ENCODE measurements around the gene TLX2. TPM values are rescaled to one million over a fixed set of nuclear protein-coding genes. Genes with fewer than 3 reads are reported as not detected.
"Not testable (repeated sequence)": the region's sequence is repeated elsewhere in the genome, so short reads cannot be mapped to it uniquely, and the experiment has no call there.

Gene TLX2
- total RNA-seq: 1 to 10 TPM in 1 of 2 experiments, under 1 TPM in 1; 0.82 to 1.3 TPM

GRCh38 chr2:74514368-74515270, at the start of gene TLX2:
TLX2 (plus strand) TSS chr2:74514450; CDS start chr2:74514807, 357 bp downstream.
- DNase-seq (no peak), ATAC-seq (peak; percentile 29)
- H3K9me3 Mint-ChIP-seq (ENCODE audit: low read depth): no peaks in the 10 kb centered on the region
- H3K4me3 Mint-ChIP-seq: peak within 1 kb of the TSS; percentile 62
- peaks cover 5% of the 10 kb centered on the region for H3K36me3 Mint-ChIP-seq
- H3K4me1 Mint-ChIP-seq: peaks cover 39% of the 10 kb centered on the region
- H3K27me3 Mint-ChIP-seq: peaks cover 78% of the 10 kb centered on the region
- H3K27ac Mint-ChIP-seq: no peak within 1 kb of the TSS
- CTCF ChIA-PET: interaction anchor here (0.8 to 4.2 kb wide), 8 partner anchors 8 to 72 kb away, joined by 3 to 21 read pairs (median 4); partner anchors contain the start of genes AUP1, DQX1 and HTRA2

GRCh38 chr2:74470742-74471141, 43.5 kb upstream of the TLX2 start:
- ATAC-seq; DNase-seq; H3K27me3 Mint-ChIP-seq; H3K9me3 Mint-ChIP-seq (ENCODE audit: low read depth): not testable (repeated sequence)
- CTCF ChIA-PET: interaction anchor here (0.8 to 5.5 kb wide), 3 partner anchors 12 to 15 kb away, joined by 3 to 58 read pairs (median 10); partner anchors contain the start of genes CCDC142, INO80B, TTC31 and WBP1
- H3K4me3 Mint-ChIP-seq: peak overlapping the region; percentile 55
- H3K4me1 Mint-ChIP-seq: peaks cover 34% of the 10 kb centered on the region
- H3K36me3 Mint-ChIP-seq: peaks cover 28% of the 10 kb centered on the region
- peak overlapping the region; percentile 74 for H3K27ac Mint-ChIP-seq

GRCh38 chr2:74471332-74472065, 42.8 kb upstream of the TLX2 start:
- no peaks in the 10 kb centered on the region for H3K9me3 Mint-ChIP-seq (ENCODE audit: low read depth)
- peak overlapping the region; percentile 94 for H3K4me3 Mint-ChIP-seq
- no peaks in the 10 kb centered on the region for H3K27me3 Mint-ChIP-seq
- H3K36me3 Mint-ChIP-seq: peaks cover 28% of the 10 kb centered on the region
- H3K4me1 Mint-ChIP-seq: peaks cover 31% of the 10 kb centered on the region
- peak overlapping the region; percentile 95 for H3K27ac Mint-ChIP-seq
- CTCF ChIA-PET: interaction anchor here (0.8 to 5.5 kb wide), 5 partner anchors 9 to 50 kb away, joined by 3 to 58 read pairs (median 3); partner anchors contain the start of genes C2orf81, CCDC142, INO80B and TTC31
- ATAC-seq (no peak), DNase-seq (no peak)

GRCh38 chr2:74472086-74472944, 41.9 kb upstream of the TLX2 start, which contains the start of gene MRPL53:
MRPL53 (minus strand) TSS chr2:74472680; CDS start chr2:74472660, 20 bp downstream.
- Mint-ChIP-seq H3K27me3 (no peaks in the 10 kb centered on the region), H3K4me1 (peaks cover 31% of the 10 kb centered on the region), H3K36me3 (peaks cover 31% of the 10 kb centered on the region), H3K9me3 (ENCODE audit: low read depth) (no peaks in the 10 kb centered on the region), H3K27ac (peak within 1 kb of the TSS; percentile 95), H3K4me3 (peak within 1 kb of the TSS; percentile 94)
- peak; percentile 97 for DNase-seq
- peak; percentile 93 for ATAC-seq
- CTCF ChIA-PET: interaction anchor here (0.7 to 5.5 kb wide), 13 partner anchors 10 to 115 kb away, joined by 3 to 58 read pairs (median 4); partner anchors contain the start of genes C2orf81, CCDC142, INO80B and LBX2

- DNase-seq (no peak), ATAC-seq (peak; percentile 0)
- Mint-ChIP-seq H3K9me3 (ENCODE audit: low read depth) (no peaks in the 10 kb centered on the region), H3K4me3 (peak overlapping the region; percentile 94), H3K36me3 (peaks cover 34% of the 10 kb centered on the region), H3K27me3 (no peaks in the 10 kb centered on the region), H3K27ac (peak overlapping the region; percentile 95), H3K4me1 (peaks cover 35% of the 10 kb centered on the region)
- CTCF ChIA-PET: interaction anchor here (0.7 to 5.5 kb wide), 12 partner anchors 9 to 115 kb away, joined by 3 to 58 read pairs (median 4); partner anchors contain the start of genes C2orf81, CCDC142, INO80B and LBX2
These were observed 41.3 kb upstream of the TLX2 start for GRCh38 chr2:74472945-74473258.

GRCh38 chr2:74474481-74474880, 39.8 kb upstream of the TLX2 start:
- CTCF ChIA-PET: interaction anchor here (0.9 to 5.5 kb wide), 4 partner anchors 7 to 225 kb away, joined by 3 to 58 read pairs (median 12); partner anchors contain the start of genes CCDC142, INO80B, TTC31 and WBP1
- no peaks in the 10 kb centered on the region for H3K27me3 Mint-ChIP-seq
- peaks cover 39% of the 10 kb centered on the region for H3K4me1 Mint-ChIP-seq
- H3K27ac Mint-ChIP-seq: no peak overlapping the region
- ATAC-seq (no peak), DNase-seq (no peak)
- H3K4me3 Mint-ChIP-seq: no peak overlapping the region
- peaks cover 38% of the 10 kb centered on the region for H3K36me3 Mint-ChIP-seq
- H3K9me3 Mint-ChIP-seq (ENCODE audit: low read depth): no peaks in the 10 kb centered on the region

GRCh38 chr2:74474899-74475298, 39.4 kb upstream of the TLX2 start:
- CTCF ChIA-PET: interaction anchor here (0.9 to 5.5 kb wide), 7 partner anchors 8 to 225 kb away, joined by 3 to 58 read pairs (median 4); partner anchors contain the start of genes INO80B and WBP1
- H3K9me3 Mint-ChIP-seq (ENCODE audit: low read depth): no peaks in the 10 kb centered on the region
- ATAC-seq (no peak), DNase-seq (no peak)
- peaks cover 39% of the 10 kb centered on the region for H3K4me1 Mint-ChIP-seq
- no peak overlapping the region for H3K4me3 Mint-ChIP-seq
- H3K36me3 Mint-ChIP-seq: peaks cover 39% of the 10 kb centered on the region
- H3K27ac Mint-ChIP-seq: no peak overlapping the region
- H3K27me3 Mint-ChIP-seq: no peaks in the 10 kb centered on the region

GRCh38 chr2:74481431-74481830, 32.8 kb upstream of the TLX2 start:
- CTCF ChIA-PET: interaction anchor here (0.9 to 5.2 kb wide), 15 partner anchors 8 to 146 kb away, joined by 3 to 79 read pairs (median 19); partner anchors contain the start of genes AUP1, HTRA2, INO80B and MOGS
- no peak for DNase-seq
- Mint-ChIP-seq H3K27me3 (no peaks in the 10 kb centered on the region), H3K36me3 (peaks cover 31% of the 10 kb centered on the region), H3K4me3 (peak overlapping the region; percentile 97), H3K27ac (peak overlapping the region; percentile 15), H3K9me3 (ENCODE audit: low read depth) (no peaks in the 10 kb centered on the region), H3K4me1 (peaks cover 45% of the 10 kb centered on the region)
- ATAC-seq: no peak

GRCh38 chr2:74481961-74482800, 32.1 kb upstream of the TLX2 start:
- peak overlapping the region; percentile 100 for H3K27ac Mint-ChIP-seq
- CTCF ChIA-PET: interaction anchor here (0.8 to 5.2 kb wide), 28 partner anchors 9 to 232 kb away, joined by 3 to 79 read pairs (median 6); partner anchors contain the start of genes AUP1, DQX1, HTRA2 and INO80B
- ATAC-seq: peak; percentile 52
- H3K9me3 Mint-ChIP-seq (ENCODE audit: low read depth): no peaks in the 10 kb centered on the region
- no peaks in the 10 kb centered on the region for H3K27me3 Mint-ChIP-seq
- peaks cover 33% of the 10 kb centered on the region for H3K36me3 Mint-ChIP-seq
- peak; percentile 77 for DNase-seq
- H3K4me3 Mint-ChIP-seq: peak overlapping the region; percentile 97
- peaks cover 48% of the 10 kb centered on the region for H3K4me1 Mint-ChIP-seq

- no peaks in the 10 kb centered on the region for H3K9me3 Mint-ChIP-seq (ENCODE audit: low read depth)
- peak within 1 kb of the TSS; percentile 100 for H3K27ac Mint-ChIP-seq
- H3K4me3 Mint-ChIP-seq: peak within 1 kb of the TSS; percentile 97
- peaks cover 44% of the 10 kb centered on the region for H3K4me1 Mint-ChIP-seq
- ATAC-seq (peak; percentile 95), DNase-seq (peak; percentile 97)
- no peaks in the 10 kb centered on the region for H3K27me3 Mint-ChIP-seq
- CTCF ChIA-PET: interaction anchor here (0.6 to 5.2 kb wide), 33 partner anchors 9 to 233 kb away, joined by 3 to 79 read pairs (median 6); partner anchors contain the start of genes AUP1, DQX1, HTRA2 and INO80B
- H3K36me3 Mint-ChIP-seq: peaks cover 28% of the 10 kb centered on the region
These were observed 31.2 kb upstream of the TLX2 start, which contains the start of the genes CCDC142 and TTC31 for GRCh38 chr2:74482801-74483674. CCDC142 (minus strand) TSS chr2:74482998; CDS start chr2:74482837, 161 bp downstream. TTC31 (plus strand) TSS chr2:74483081; CDS start chr2:74483096, 15 bp downstream.

Measured in activated CD8-positive, alpha-beta memory T cell treated with anti-CD3 and anti-CD28 coated beads, Interleukin-2, amount 10 ng/mL, durations not matched to agents 7 days and 5 days (primary cell).